Mucosa of descending colon (tissue), 3 donors: ENCODE measurements around the gene FRAS1. TPM values are rescaled to one million over a fixed set of nuclear protein-coding genes. Genes with fewer than 3 reads are reported as not detected.
A peak's percentile ranks its signal among the peaks of the same experiment; 100 is the strongest.

Source experiments
- ATAC-seq: fragments of 200-7000 bp; cut with Tn5 transposase; one replicate; pipeline ENCODE4 v1.9.1; 2020; ENCODE audit warnings: mild to moderate bottlenecking, moderate library complexity
- DNase-seq, 3 donors: peaks; one replicate each; pipeline ENCODE4 v3.0.0-alpha.2; 2020
- H3K36me3 ChIP-seq: fragments of 200-600 bp; one replicate; pipeline ENCODE4 v1.8.0; 2021; ENCODE audit warnings: low read depth, mild to moderate bottlenecking
- H3K4me1 ChIP-seq: fragments of 200-600 bp; one replicate; pipeline ENCODE4 v1.8.0; 2021; ENCODE audit warnings: low read depth, mild to moderate bottlenecking
- H3K4me3 ChIP-seq: fragments of 200-600 bp; one replicate; pipeline ENCODE4 v1.8.0; 2021; ENCODE audit warnings: mild to moderate bottlenecking
- H3K9me3 ChIP-seq: fragments of 200-600 bp; one replicate; pipeline ENCODE4 v1.8.0; 2021; ENCODE audit warnings: mild to moderate bottlenecking
- intact Hi-C, 2 donors: fragments of 100-400 bp; cut with DNase I in 1 of 2; cut with micrococcal nuclease in 1 of 2; formaldehyde crosslinking; loops; one replicate each; pipeline versions ENCODE4 v1.11.0 to v1.11.1; 2022; cut with DNase I, micrococcal nuclease
- total RNA-seq, 3 donors: library from RNA; stranded (reverse); fragmentation: NEBNext Ultra II Directional in 2 of 3; extraction: Animal tissue kit (Norgen Biotek cat#: 25700) in 2 of 3; gene quantifications; one replicate each; pipeline versions ENCODE4 v1.2.1 to v1.2.4, GENCODE V29; 2021 to 2023
- TF ChIP-seq, protein P1 (sequence below): fragments of 200-600 bp; IDR thresholded peaks from one replicate; pipeline ENCODE4 v1.8.0; 2022; ENCODE audit warnings: antibody characterized with exemption, mild to moderate bottlenecking
- donor health status: DM: no; HTN: no; CAD: no; lungs with moderate emphysema.
- donor health status: DM: no; HTN: no; CAD: no.
- donor health status: DM: no; HTN: yes; CAD: no.

Gene FRAS1
- total RNA-seq, 3 donors from 2014 or later: 1.2 to 9.3 (median 2.2) TPM

DNA sequence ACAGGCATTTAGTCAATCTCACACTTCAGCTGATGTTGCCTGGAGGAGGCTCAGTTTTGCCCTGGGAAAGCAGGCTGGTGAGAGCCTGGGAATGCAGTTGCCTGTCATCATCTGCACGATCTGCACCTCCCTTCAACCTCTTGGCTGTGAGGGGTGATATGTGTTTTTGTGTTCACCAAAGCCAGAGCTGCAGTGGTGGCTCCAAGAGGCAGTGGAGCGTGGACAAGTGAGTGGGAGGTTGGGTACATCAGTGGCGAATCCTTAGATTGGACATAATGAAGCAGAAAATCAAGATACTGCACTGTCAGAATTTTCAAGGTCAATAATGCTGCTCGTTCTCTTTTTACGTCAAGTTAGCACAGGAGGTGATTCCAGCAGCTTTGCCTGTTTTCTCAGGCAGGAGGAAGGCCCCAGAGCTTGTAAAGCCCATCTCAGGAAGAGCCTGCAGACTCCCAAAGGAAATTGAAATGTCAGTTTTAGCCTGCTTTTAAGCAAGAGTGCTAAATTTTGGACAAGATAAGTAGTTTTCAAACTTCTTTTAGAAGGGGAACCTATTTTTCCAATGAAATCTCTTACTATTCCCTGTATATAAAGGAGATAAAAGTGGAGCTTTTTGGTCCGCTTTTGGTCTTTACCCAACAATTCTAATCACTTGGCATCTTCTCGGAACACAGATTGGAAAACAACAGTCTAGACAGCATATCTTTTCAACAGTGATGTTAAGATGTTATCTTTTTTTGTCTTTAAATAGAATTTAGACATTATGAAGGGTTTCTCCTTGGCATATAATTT lies 92.8 kb downstream of the FRAS1 start:
- Histone ChIP-seq H3K4me3 (no peak overlapping the region), H3K36me3 (no peaks in the 10 kb centered on the region), H3K4me1 (no peaks in the 10 kb centered on the region), H3K9me3 (no peaks in the 10 kb centered on the region)
- ATAC-seq: no peak
- TF ChIP-seq, protein P1, sequence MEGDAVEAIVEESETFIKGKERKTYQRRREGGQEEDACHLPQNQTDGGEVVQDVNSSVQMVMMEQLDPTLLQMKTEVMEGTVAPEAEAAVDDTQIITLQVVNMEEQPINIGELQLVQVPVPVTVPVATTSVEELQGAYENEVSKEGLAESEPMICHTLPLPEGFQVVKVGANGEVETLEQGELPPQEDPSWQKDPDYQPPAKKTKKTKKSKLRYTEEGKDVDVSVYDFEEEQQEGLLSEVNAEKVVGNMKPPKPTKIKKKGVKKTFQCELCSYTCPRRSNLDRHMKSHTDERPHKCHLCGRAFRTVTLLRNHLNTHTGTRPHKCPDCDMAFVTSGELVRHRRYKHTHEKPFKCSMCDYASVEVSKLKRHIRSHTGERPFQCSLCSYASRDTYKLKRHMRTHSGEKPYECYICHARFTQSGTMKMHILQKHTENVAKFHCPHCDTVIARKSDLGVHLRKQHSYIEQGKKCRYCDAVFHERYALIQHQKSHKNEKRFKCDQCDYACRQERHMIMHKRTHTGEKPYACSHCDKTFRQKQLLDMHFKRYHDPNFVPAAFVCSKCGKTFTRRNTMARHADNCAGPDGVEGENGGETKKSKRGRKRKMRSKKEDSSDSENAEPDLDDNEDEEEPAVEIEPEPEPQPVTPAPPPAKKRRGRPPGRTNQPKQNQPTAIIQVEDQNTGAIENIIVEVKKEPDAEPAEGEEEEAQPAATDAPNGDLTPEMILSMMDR: no peak
- DNase-seq: no peak
- intact Hi-C loops: no loop called here

DNA sequence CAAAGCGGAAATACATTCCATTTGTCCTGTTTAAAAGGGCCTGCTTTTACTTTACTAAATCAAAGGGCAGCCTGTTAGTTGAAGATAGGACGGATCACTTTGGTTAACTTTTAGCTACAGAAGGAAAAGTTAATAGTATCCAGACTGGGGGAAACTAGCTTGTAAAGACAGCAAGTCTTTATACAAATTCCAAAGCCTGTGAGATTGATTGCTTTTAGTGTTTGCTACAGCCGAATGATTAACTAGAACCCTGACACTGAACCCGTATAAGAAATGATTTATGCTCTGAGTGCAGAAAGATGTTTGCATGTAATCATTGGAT lies 93.4 kb downstream of the FRAS1 start:
- ATAC-seq (peak; percentile 68), DNase-seq (no peak)
- TF ChIP-seq, protein P1: no peak
- intact Hi-C loops: no loop called here
- Histone ChIP-seq H3K4me1 (no peaks in the 10 kb centered on the region), H3K36me3 (no peaks in the 10 kb centered on the region), H3K9me3 (no peaks in the 10 kb centered on the region), H3K4me3 (no peak overlapping the region)

DNA sequence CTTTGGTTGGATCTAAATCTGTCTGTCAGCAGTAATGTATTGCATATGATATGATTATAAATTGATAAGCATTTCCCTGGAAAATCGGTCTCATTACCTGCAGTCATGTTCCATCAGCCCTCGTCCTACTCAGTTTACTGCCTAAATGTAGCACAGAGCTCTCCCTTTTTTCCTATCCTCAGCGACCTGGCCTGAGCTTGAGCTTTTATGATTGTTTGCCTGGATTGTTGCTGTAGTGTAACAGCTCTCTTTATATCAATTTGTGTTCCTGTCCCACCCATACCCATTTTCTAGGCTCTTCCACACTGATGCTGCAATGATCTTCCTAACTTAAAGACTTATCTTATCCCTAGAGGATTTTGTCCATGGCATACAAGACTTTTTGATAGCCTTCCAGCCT lies 95.7 kb downstream of the FRAS1 start:
- intact Hi-C loops: no loop called here
- Histone ChIP-seq H3K4me1 (no peaks in the 10 kb centered on the region), H3K4me3 (no peak overlapping the region), H3K9me3 (no peaks in the 10 kb centered on the region), H3K36me3 (no peaks in the 10 kb centered on the region)
- ATAC-seq (peak; percentile 67), DNase-seq (peak in 1 of 3 donors; percentile 11)
- TF ChIP-seq, protein P1: no peak

DNA sequence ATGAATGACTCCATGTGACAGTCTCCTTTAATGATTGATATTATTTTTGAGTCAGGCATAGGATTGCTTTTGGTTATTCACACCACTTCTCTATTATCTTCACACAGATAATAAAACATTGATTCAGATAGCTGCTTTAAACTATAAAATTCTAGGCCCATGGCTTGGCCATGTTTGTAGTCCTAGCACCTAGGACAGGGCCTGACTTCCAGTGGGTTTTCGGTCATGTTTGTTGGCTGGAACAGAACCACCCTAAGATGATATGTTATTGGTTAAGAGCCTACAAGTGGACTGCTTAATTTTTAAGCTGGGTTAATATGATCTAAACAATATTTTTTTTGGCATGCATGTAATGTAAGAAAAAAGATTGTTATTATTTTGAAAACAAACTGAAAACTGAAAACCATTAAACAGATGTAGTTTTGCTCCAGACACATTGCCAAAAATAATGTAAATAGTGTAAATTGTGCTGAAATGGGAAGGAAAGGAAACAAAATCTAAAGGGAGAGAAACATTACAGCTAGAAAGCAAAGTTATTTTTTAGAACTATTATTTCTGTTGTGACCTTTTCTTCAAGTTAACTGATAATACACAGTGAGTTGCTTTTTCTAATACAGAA lies 98.0 kb downstream of the FRAS1 start:
- H3K9me3 ChIP-seq: no peaks in the 10 kb centered on the region
- no peak for ATAC-seq
- TF ChIP-seq, protein P1: no peak
- H3K36me3 ChIP-seq: no peaks in the 10 kb centered on the region
- no peak for DNase-seq
- no peak overlapping the region for H3K4me3 ChIP-seq
- H3K4me1 ChIP-seq: no peaks in the 10 kb centered on the region
- intact Hi-C loops: no loop called here

DNA sequence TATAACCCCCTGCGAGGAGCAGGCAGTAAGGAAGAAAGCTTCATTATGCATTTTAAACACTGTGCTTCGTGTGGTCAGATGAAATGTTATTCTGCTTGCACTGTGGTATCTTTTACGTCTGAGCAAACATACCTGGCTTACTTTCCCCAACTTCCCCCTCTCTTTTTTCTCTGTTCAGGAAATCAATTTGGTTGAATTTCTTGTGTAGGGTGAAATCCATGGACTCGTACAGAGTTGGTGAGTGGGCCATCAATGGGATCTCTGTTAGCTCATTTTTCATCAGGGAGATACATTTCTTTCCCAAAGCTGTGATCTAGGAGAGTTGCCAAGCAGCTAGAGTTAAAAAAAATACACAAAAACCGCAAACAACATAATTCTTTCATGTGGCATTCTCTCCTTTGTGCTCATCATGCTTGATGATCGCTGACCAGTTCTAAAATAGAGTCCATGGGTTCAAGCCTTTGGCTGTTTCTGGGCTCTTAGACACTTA lies 98.5 kb downstream of the FRAS1 start:
- DNase-seq (no peak), ATAC-seq (no peak)
- no peak overlapping the region for H3K4me3 ChIP-seq
- intact Hi-C loops: no loop called here
- TF ChIP-seq, protein P1: no peak
- H3K36me3 ChIP-seq: no peaks in the 10 kb centered on the region
- H3K9me3 ChIP-seq: no peaks in the 10 kb centered on the region
- H3K4me1 ChIP-seq: no peaks in the 10 kb centered on the region
